GM18858 (cell line): ENCODE measurements around the gene F2.
"Not testable (repeated sequence)": the region's sequence is repeated elsewhere in the genome, so short reads cannot be mapped to it uniquely, and the experiment has no call there.

ENCODE experiments used
- ATAC-seq: cut with Tn5 transposase; IDR thresholded peaks from one replicate; pipeline ENCODE4 v1.9.1; 2021; ENCODE audit not compliant: unreplicated experiment

F2 gene

DNA sequence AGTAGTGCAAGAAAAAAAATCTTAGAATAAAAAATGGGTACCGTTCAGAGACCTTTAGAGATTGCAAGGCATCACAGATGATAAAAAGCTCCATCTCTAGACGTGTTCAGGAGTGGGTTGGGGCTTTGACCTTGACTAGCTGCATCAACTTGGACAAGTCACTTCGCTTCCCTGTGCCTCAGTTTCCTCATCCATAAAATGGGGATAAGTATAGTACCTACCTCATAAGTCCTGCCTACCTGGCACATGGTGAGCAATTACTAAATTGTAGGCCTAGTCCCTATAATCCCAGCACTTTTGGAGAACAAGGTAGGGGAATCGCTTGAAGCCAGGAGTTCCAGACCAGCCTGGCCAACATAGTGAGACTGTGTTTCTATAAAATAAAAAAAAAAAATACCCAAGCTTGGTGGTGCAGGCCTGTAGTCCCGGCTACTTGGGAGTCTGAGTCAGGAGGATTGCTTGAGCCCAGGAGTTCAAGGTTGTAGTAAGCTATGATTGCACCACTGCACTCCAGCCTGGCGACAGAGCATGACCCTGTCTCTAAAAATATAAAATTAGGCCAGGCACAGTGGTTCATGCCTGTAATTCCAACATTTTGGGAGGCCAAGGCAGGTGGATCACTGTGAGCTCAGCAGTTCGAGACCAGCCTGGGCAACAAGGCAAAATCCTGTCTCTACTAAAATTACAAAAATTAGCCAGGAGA lies 6.0 kb upstream of the F2 start:
- no peak for ATAC-seq

DNA sequence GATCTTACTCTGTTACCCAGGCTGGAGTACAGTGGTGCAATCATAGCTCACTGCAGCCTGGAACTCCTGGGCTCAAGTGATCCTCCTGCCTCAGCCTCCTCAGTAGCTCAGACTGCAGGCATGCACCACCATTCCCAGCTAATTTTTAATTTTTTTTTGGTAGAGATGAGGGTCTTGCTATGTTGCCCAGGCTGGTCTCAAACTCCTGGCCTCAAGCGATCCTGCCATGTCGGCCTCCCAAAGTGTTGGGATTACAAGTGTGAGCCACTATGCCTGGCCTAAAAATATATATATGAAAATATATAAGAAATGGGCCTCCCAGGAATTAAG lies 1.2 kb upstream of the F2 start:
- not testable (repeated sequence) for ATAC-seq

DNA sequence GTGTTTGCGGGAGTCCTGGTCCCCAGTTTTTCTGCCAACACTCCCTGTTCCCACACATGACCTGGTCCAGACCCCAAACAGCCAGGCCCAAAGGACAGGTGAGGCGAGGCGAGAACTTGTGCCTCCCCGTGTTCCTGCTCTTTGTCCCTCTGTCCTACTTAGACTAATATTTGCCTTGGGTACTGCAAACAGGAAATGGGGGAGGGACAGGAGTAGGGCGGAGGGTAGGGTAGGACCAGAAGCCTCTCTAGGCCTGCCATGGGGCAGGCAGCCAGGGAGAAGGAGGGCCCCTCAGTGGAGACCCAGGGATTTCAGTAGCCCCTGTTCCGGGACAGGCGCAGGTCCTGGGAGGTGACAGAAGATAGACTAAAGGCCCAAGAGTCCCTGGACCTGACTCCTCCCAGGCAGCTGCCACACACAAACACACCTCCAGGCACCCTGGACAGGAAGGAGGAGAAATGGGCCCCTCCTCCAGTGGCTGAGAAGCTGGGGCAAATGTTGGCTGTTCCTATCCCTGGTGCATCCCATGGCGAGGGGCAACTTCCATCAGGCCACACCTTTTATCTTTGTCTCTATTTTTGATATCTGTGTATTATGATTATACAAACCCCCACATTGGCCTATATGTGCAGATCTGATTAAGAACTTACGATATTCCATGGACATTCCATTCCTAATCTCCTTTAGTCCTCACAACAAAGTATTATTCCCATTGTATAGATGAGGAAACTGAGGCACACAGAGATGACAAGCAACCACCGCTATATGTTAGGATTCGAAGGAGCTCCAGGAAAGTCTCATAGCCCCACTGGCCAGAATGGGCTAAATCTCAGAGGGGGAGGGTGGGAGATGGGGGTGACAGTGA lies 626 bp upstream of the F2 start:
- ATAC-seq, result no peak

GRCh38 chr11:46719543-46720218 lies 668 bp downstream of the F2 start:
- no peak for ATAC-seq

DNA sequence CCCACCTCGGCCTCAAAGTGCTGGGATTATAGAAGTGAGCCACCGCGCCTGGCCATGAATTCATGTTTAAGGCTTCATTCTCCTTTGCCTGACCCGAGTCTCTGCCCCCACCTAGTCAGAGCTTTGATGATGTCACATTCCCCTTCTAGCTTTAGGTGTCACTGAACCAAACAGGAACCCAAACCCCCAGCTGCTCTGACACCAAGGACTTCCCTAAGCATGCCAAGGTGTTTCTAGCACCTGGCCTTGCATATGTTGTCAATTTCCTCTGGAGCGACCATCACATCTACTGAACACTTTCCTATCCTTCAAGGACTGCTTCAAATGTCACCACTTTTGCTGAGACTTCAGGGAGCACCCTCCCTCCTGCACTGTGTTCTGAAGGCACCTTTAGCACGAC lies 2.3 kb downstream of the F2 start:
- ATAC-seq, result no peak

GRCh38 chr11:46722566-46723358 lies 3.7 kb downstream of the F2 start:
- ATAC-seq, result no peak

GRCh38 chr11:46723359-46723680 lies 4.3 kb downstream of the F2 start:
- ATAC-seq, result no peak

GRCh38 chr11:46724088-46724487 lies 5.1 kb downstream of the F2 start:
- no peak for ATAC-seq

GRCh38 chr11:46725338-46726205 lies 6.6 kb downstream of the F2 start:
- no peak for ATAC-seq

- no peak for ATAC-seq
Observed at GRCh38 chr11:46726206-46726862, 7.3 kb downstream of the F2 start.

GRCh38 chr11:46727952-46728658 lies 9.1 kb downstream of the F2 start:
- ATAC-seq, result no peak

DNA sequence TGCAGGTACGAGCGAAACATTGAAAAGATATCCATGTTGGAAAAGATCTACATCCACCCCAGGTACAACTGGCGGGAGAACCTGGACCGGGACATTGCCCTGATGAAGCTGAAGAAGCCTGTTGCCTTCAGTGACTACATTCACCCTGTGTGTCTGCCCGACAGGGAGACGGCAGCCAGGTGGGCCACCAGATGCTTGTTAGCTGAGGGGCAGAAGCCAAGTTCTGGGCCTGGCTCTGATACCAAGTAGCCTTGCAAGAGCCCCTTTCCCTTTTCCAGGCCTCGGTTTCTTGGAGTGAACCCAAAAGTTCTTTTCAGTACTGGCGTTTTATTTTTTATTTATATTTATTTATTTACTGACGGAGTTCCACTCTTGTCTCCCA lies 9.6 kb downstream of the F2 start:
- ATAC-seq, result no peak

GRCh38 chr11:46729110-46730027 lies 10.4 kb downstream of the F2 start:
- ATAC-seq, result no peak

- ATAC-seq, result no peak
Observed at GRCh38 chr11:46731545-46731944, 12.5 kb downstream of the F2 start.

- no peak for ATAC-seq
Observed at GRCh38 chr11:46733234-46733633, 14.2 kb downstream of the F2 start.

GRCh38 chr11:46736146-46736545 lies 17.1 kb downstream of the F2 start:
- ATAC-seq, result no peak

DNA sequence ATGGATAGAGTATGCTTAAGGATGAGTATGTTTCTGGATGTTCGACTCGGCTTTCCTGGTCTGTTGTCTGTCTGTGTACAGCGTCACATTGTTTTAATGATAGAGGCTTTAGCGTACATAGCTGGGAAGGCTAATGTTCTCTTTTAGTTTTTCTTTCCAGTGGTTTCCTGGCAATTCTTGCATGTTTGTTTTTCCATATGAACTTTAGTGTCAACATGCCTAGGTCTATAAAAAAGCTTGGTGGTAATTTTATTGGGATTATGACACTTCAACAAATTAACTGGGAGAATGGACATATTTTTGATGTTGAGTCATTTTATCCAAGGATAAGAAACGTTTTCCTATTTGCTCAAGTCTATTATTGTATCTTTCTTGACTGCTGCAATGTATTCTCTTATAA lies 17.6 kb downstream of the F2 start:
- ATAC-seq, result no peak

- no peak for ATAC-seq
Observed at GRCh38 chr11:46737699-46738098, 18.7 kb downstream of the F2 start.
